Ovary (tissue), 9 donors: Measurements from ENCODE around the gene GPRIN2. TPM values are rescaled to one million over a fixed set of nuclear protein-coding genes. Genes with fewer than 3 reads are reported as not detected.

ENCODE experiments used
- DNase-seq, 5 donors: peaks; one replicate each; pipeline ENCODE4 v3.0.0-alpha.2; 2019 to 2020
- H3K27ac ChIP-seq, 2 donors: fragments of 200-600 bp; one replicate each; pipeline versions ENCODE4 v1.5.1 to v1.8.0; 2019 to 2022
- H3K27me3 ChIP-seq: fragments of 200-600 bp; one replicate; pipeline ENCODE4 v1.8.0; 2022
- H3K36me3 ChIP-seq: fragments of 200-600 bp; sonication (generic); one replicate; pipeline ENCODE4 v1.5.1; 2019
- H3K4me1 ChIP-seq: one replicate; pipeline ENCODE4 v1.8.1; 2013; ENCODE audit warnings: mild to moderate bottlenecking, moderate library complexity; ENCODE audit not compliant: insufficient read depth
- H3K4me3 ChIP-seq: fragments of 200-600 bp; sonication (generic); one replicate; pipeline ENCODE4 v1.5.1; 2017
- H3K9me3 ChIP-seq, 2 donors: fragments of 200-600 bp in 1 of 2; sonication (generic) in 1 of 2; one replicate each; pipeline versions ENCODE4 v1.5.1 to v1.8.1; 2013 to 2019; ENCODE audit warnings: mild to moderate bottlenecking in 1 of 2, moderate library complexity in 1 of 2
- EP300 ChIP-seq: sonication (generic); formaldehyde crosslinking; IDR thresholded peaks from one replicate; pipeline ENCODE4 v1.6.1; 2017; ENCODE audit warnings: antibody characterized with exemption
- POLR2A ChIP-seq: fragments of 450-650 bp; IDR thresholded peaks from one replicate; pipeline ENCODE4 v1.6.1; 2017; ENCODE audit warnings: antibody characterized with exemption, mild to moderate bottlenecking, moderate library complexity
- WGBS, 3 donors: extraction: QIAGEN DNeasy Blood & Tissue Kit in 1 of 3; methylation state at CpG; one replicate each; pipeline versions ENCODE4 v1.1.5 to v1.1.7; 2013 to 2017; 5-methylcytosine and 5-hydroxymethylcytosine counted together
- intact Hi-C, 4 donors: fragments of 100-400 bp; cut with DNase I; formaldehyde crosslinking; loops; one replicate each; pipeline versions ENCODE4 v1.11.0 to v1.15.1; 2022 to 2023
- polyA plus RNA-seq, 2 donors: library from polyadenylated mRNA; stranded (reverse); fragments of 200-250 nt in 1 of 2; fragments of 350-450 nt in 1 of 2; fragmentation: Illumina TruSeq in 1 of 2; extraction: RNeasy Lipid Tissue Mini Kit (QIAGEN cat#74804) in 1 of 2; gene quantifications; one replicate each; pipeline ENCODE4 v1.2.3, GENCODE V29; 2013 to 2014
- total RNA-seq, 7 donors: library from RNA; depleted of rRNA in 2 of 7; stranded (reverse); fragments of >200 nt in 2 of 7; fragmentation: NEBNext Ultra II Directional in 3 of 7; extraction: Animal tissue kit (Norgen Biotek cat#: 25700) in 3 of 7; gene quantifications; one replicate each; pipeline versions ENCODE4 v1.1.0 to v1.2.4, GENCODE V29; 2016 to 2023
- TF ChIP-seq, protein P1 (sequence below), 3 donors: fragments of 450-650 bp in 2 of 3; fragments of 200-600 bp in 1 of 3; IDR thresholded peaks; one replicate each; pipeline versions ENCODE4 v1.5.1 to v1.8.0; 2016 to 2022; ENCODE audit warnings: antibody characterized with exemption in 3 of 3, mild to moderate bottlenecking in 1 of 3
- donor health status: DM: no; HTN: no; CAD: no; lungs with moderate emphysema.
- donor health status: DM: no; HTN: no; CAD: no.
- donor health status: Bipolar disorder and iron deficiency.
- donor health status: DM: yes; HTN: yes; CAD: no.
- donor health status: DM: no; HTN: no; CAD: no.
- donor health status: DM: yes; HTN: yes; CAD: no.

GPRIN2 gene
- total and polyA plus RNA-seq, 9 donors, result 0.22 to 2.4 (median 0.61) TPM; not detected in 4

DNA sequence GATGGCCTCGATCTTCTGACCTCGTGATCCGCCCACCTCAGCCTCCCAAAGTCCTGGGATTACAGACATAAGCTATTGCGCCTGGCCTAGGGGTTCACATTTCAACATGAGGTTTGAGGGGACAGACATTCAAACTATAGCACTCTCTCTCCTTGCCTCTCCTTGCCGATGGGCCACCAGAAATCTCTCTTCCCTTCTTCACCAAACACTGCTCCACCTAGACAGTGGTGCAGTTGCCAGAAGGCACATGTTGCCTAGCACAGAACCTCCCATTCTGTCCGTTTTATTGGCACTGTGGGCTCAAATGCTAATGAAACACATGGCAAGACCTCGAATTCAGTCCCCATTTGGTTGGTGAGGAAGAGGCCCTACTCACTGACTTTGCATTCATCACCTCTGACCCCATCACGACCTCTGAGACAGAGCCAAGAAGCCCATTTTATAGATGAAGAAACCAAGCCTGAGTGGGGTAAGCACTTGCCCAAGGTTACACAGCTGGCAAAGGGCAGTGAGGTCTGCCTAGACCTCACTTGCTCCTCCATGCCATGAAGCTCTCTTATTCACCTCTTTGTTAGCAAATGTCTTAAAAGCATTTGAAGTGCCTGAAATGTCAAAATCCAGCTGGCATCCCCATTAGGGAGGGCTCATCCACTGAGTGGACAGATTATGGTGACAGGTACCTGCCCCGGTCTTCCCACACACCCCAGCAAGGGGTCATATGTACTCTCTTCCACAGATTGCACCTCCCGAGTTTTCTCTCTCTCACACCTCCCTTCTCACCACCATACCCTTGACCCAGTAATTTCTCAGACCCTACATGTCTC, 34.0 kb downstream of the GPRIN2 start:
- 92 to 95% (median 92%) methylated on average over 10 of the region's 10 CpGs for WGBS, 3 donors
- H3K9me3 ChIP-seq, result no peaks in the 10 kb centered on the region
- H3K4me3 ChIP-seq, result no peak overlapping the region
- intact Hi-C loops, result no loop called here
- no peak for TF ChIP-seq POLR2A
- TF ChIP-seq, protein P1, sequence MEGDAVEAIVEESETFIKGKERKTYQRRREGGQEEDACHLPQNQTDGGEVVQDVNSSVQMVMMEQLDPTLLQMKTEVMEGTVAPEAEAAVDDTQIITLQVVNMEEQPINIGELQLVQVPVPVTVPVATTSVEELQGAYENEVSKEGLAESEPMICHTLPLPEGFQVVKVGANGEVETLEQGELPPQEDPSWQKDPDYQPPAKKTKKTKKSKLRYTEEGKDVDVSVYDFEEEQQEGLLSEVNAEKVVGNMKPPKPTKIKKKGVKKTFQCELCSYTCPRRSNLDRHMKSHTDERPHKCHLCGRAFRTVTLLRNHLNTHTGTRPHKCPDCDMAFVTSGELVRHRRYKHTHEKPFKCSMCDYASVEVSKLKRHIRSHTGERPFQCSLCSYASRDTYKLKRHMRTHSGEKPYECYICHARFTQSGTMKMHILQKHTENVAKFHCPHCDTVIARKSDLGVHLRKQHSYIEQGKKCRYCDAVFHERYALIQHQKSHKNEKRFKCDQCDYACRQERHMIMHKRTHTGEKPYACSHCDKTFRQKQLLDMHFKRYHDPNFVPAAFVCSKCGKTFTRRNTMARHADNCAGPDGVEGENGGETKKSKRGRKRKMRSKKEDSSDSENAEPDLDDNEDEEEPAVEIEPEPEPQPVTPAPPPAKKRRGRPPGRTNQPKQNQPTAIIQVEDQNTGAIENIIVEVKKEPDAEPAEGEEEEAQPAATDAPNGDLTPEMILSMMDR (IDR thresholded peaks at IDR 0.05), result no peak
- TF ChIP-seq EP300, result no peak
- H3K27ac ChIP-seq, result no peak overlapping the region
- H3K4me1 ChIP-seq, result peaks cover 13% of the 10 kb centered on the region
- no peaks in the 10 kb centered on the region for H3K27me3 ChIP-seq
- no peaks in the 10 kb centered on the region for H3K36me3 ChIP-seq
- peak in 2 of 5 donors; percentile 6 to 12 for DNase-seq

DNA sequence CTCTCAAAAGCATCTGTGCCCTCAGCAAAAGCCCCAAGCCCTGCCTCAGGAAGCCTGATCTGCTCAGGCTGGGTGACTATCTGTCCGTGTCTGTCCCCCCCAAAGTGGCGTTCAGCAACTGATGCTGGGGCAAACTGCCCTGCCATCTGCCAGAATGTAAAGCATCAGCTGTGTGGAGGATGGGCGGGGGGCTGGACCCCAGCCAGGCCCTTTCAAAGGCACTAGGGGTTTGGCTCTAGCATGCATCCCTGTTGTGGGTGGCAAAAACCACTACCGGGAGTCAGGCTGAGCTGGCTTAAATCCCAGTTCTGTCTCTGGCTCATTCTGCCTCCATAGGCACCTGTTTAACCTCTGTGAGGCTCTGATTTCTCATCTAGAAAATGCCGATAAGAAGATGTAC, 35.5 kb downstream of the GPRIN2 start:
- 56 to 72% (median 60%) methylated on average over 5 of the region's 5 CpGs for WGBS, 3 donors
- Histone ChIP-seq H3K4me1 (peaks cover 13% of the 10 kb centered on the region), H3K9me3 (no peaks in the 10 kb centered on the region), H3K27ac (no peak overlapping the region), H3K36me3 (no peaks in the 10 kb centered on the region), H3K4me3 (no peak overlapping the region), H3K27me3 (no peaks in the 10 kb centered on the region)
- intact Hi-C loops, result no loop called here
- TF ChIP-seq, protein P1 (IDR thresholded peaks at IDR 0.05), result no peak
- TF ChIP-seq POLR2A (no peak), EP300 (no peak)
- peak in 2 of 5 donors; percentile 8 to 35 for DNase-seq

DNA sequence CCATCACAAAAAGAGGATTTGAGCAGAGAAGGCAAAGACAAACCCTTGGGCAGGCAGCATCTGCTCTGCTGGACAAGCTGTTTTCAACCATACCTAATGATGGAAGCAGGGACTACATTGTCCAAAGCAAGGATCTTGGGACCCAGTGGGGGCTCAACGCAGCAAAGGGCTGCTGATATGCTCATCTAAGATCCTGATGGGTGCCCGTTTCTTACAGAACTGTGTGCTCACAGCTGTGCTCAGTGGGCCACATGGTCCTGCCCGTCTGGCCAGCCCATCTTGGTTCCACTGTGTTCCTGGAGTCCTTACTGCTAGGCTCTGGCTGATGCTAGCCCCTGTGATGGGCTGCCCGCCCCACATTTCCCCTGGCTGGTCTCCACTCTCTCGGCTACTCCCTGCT, 36.1 kb downstream of the GPRIN2 start:
- TF ChIP-seq, protein P1 (IDR thresholded peaks at IDR 0.05), result no peak
- TF ChIP-seq POLR2A (no peak), EP300 (no peak)
- Histone ChIP-seq H3K4me3 (no peak overlapping the region), H3K27me3 (no peaks in the 10 kb centered on the region), H3K27ac (no peak overlapping the region), H3K36me3 (no peaks in the 10 kb centered on the region), H3K9me3 (no peaks in the 10 kb centered on the region), H3K4me1 (peaks cover 13% of the 10 kb centered on the region)
- intact Hi-C loops, result no loop called here
- 89 to 91% (median 91%) methylated on average over 5 of the region's 5 CpGs for WGBS, 3 donors
- peak in 2 of 5 donors; percentile 5 to 13 for DNase-seq

DNA sequence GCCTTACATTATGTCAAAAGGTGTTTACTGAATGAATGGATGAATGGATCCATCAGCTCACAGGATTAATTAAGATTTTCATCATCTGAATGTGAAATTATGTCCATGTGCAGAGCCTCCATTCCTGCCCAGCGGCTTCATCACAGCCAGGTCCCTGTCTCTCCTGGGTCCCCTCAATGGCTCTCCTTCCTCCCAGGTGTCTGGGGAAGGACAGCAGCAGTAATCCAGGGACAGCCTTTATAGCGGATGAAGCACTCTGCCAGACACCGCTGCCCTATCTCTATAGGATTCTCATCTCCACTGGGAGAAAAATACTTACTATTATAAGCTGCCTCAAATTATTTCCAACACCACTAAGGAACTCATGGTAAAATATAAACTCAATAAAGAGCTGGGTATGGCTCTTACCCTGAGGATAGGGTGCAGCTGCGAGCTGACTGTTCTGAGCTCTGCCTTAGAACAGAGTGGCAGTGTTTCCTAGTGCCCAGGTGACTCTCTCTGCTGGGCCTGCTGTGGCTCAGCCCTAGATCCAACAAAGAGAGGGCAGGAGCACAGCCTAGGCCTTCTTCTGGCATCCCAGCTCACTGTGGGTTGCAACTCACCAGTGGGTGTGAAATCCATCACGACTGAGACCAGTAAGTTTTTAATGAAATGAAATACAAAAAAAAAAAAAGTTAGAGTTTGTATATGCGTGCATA, 38.3 kb downstream of the GPRIN2 start:
- Histone ChIP-seq H3K27ac (no peak overlapping the region), H3K9me3 (no peaks in the 10 kb centered on the region), H3K36me3 (no peaks in the 10 kb centered on the region), H3K27me3 (no peaks in the 10 kb centered on the region), H3K4me1 (peaks cover 1% of the 10 kb centered on the region), H3K4me3 (no peak overlapping the region)
- intact Hi-C loops, result no loop called here
- 95% methylated on average over 6 of the region's 6 CpGs for WGBS, 3 donors
- TF ChIP-seq, protein P1 (IDR thresholded peaks at IDR 0.05), result no peak
- TF ChIP-seq POLR2A (no peak), EP300 (no peak)
- DNase-seq, result peak in 2 of 5 donors; percentile 4 to 19
